HS-27A (cell line): ENCODE measurements around the gene PCIF1.
"Not testable (repeated sequence)": the region's sequence is repeated elsewhere in the genome, so short reads cannot be mapped to it uniquely, and the experiment has no call there.

Experiments
- DNase-seq: peaks from one replicate; pipeline ENCODE4 v3.0.0-alpha.2; 2012; ENCODE audit warnings: low read depth, missing footprints

Gene PCIF1

GRCh38 chr20:45947110-45947866, 12.8 kb downstream of the PCIF1 start:
- no peak for DNase-seq

- no peak for DNase-seq
These were observed 13.8 kb downstream of the PCIF1 start for GRCh38 chr20:45948261-45948733.

GRCh38 chr20:45948742-45949541, 14.5 kb downstream of the PCIF1 start:
- no peak for DNase-seq

GRCh38 chr20:45949542-45950329, 15.3 kb downstream of the PCIF1 start:
- DNase-seq, result no peak

GRCh38 chr20:45950330-45950646, 15.8 kb downstream of the PCIF1 start:
- no peak for DNase-seq

- no peak for DNase-seq
These were observed 17.7 kb downstream of the PCIF1 start for GRCh38 chr20:45951925-45952834.

- no peak for DNase-seq
These were observed 18.4 kb downstream of the PCIF1 start for GRCh38 chr20:45952861-45953260.

- no peak for DNase-seq
These were observed 19.2 kb downstream of the PCIF1 start for GRCh38 chr20:45953672-45954071.

- DNase-seq, result not testable (repeated sequence)
These were observed 21.8 kb downstream of the PCIF1 start for GRCh38 chr20:45956326-45956725.

GRCh38 chr20:45957021-45957941, 22.8 kb downstream of the PCIF1 start:
- DNase-seq, result no peak

GRCh38 chr20:45958593-45958992, 24.1 kb downstream of the PCIF1 start:
- no peak for DNase-seq

GRCh38 chr20:45959126-45959525, 24.6 kb downstream of the PCIF1 start:
- no peak for DNase-seq

- DNase-seq, result no peak
These were observed 25.6 kb downstream of the PCIF1 start for GRCh38 chr20:45959956-45960630.

GRCh38 chr20:45962031-45962755, 27.7 kb downstream of the PCIF1 start:
- DNase-seq, result no peak

- DNase-seq, result no peak
These were observed 28.8 kb downstream of the PCIF1 start for GRCh38 chr20:45963059-45964005.

GRCh38 chr20:45964006-45964400, 29.5 kb downstream of the PCIF1 start:
- no peak for DNase-seq

- DNase-seq, result no peak
These were observed 30.9 kb downstream of the PCIF1 start for GRCh38 chr20:45965169-45966002.
